Hair follicle dermal papilla cell (primary cell): ENCODE measurements around the gene NDUFB11. TPM values are rescaled to one million over a fixed set of nuclear protein-coding genes. Genes with fewer than 3 reads are reported as not detected.

Experiments
- small RNA-seq: library from RNA; depleted of rRNA; stranded (forward); fragments of <200 nt; gene quantifications from one replicate; pipeline ENCODE3, GENCODE V24; 2012
- total RNA-seq: library from RNA; depleted of rRNA; stranded (reverse); fragments of >200 nt; gene quantifications from 2 replicates; pipeline ENCODE4 v1.2.3, GENCODE V29; 2012

The NDUFB11 gene
- total RNA-seq, result 36.3 and 40.1 TPM in 2 replicates

GRCh38 chrX:47144626-47145394 is at the start of gene NDUFB11, which contains the start of gene RBM10:
NDUFB11 (minus strand) TSS chrX:47144702; CDS start chrX:47144679, 23 bp downstream.
RBM10 (plus strand) TSS chrX:47145221; CDS start chrX:47147482, 2,261 bp downstream.

DNA sequence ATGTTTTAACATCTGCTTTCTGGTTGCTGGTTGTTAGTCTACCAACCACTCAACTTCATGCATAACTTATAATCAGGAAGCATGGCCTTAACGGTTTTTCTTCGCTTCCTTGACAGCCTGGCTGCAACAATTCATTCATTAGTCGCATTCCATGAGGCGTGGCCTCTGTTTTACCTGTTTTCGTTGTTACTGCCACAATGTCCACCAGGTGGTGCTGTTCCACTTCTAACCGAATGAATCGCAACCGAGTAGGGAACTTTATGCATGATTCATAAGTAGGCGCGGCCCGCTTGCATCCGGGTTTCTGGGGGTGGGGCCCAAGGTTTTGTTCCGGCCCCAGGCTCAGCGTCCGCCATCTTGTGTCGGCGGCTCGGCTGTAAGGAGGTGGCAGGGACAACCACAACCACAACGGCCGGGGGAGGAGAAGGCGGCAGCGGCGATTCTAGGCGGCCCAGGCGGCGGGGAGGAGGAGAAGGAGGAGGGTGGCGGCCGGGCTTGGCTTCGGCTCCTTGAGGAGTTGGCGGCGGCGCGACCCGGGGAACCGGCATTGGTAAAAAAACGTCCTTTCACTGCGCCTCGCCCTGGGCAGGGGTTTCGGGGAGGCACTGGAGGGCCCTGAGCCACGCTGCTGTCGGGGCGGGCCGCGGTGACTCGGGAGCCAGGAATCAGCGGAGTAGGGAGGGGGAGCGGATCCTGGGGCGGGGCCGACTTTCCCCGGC is 49.1 kb upstream of the NDUFB11 start, which contains the start of gene UBA1:
UBA1 (plus strand) TSS at position 355 of the 719 bp plus-strand sequence. CDS start 4,974 bp downstream, outside the sequence.

Small RNA genes lying within 50 kb of the gene (small RNA-seq; reads per million reads assigned to genes)
- gene RNU12-2P, result 0.27 reads per million

Other genes with a start within 250 kb of the NDUFB11 start
- 4.9 and 5.0 TPM in 2 replicates for gene JADE3, start 232.3 kb downstream of the NDUFB11 start, total RNA-seq
- 4.0 and 5.0 TPM in 2 replicates for gene RGN, start 66.3 kb downstream of the NDUFB11 start, total RNA-seq
- 53.7 and 59.2 TPM in 2 replicates for gene RBM10, start 519 bp upstream of the NDUFB11 start, total RNA-seq
- 229 and 266 TPM in 2 replicates for gene UBA1, start 49.1 kb upstream of the NDUFB11 start, total RNA-seq
- 113 and 121 TPM in 2 replicates for gene CDK16, start 74.0 kb upstream of the NDUFB11 start, total RNA-seq
- gene USP11, start 88.3 kb upstream of the NDUFB11 start, total RNA-seq, result 35.6 and 45.6 TPM in 2 replicates
- 0.12 TPM in 1 of 2 replicates, not detected in the other for gene ZNF157, start 225.9 kb upstream of the NDUFB11 start, total RNA-seq